Liver (tissue), 9 donors: Measurements from ENCODE around the gene CLMN. TPM values are rescaled to one million over a fixed set of nuclear protein-coding genes. Genes with fewer than 3 reads are reported as not detected.

Experiments used
- DNase-seq: peaks from one replicate; pipeline ENCODE4 v3.0.0-alpha.2; 2017; ENCODE audit warnings: low spot score
- H3K27ac ChIP-seq, 2 donors: one replicate each; pipeline ENCODE4 v1.7.0; 2013; ENCODE audit warnings: inconsistent platforms in 2 of 2, low read length in 2 of 2, control low read depth in 1 of 2, low read depth in 1 of 2, mild to moderate bottlenecking in 1 of 2
- H3K27me3 ChIP-seq, 4 donors: one replicate each; pipeline versions ENCODE4 v1.6.1 to v1.7.0; 2013; ENCODE audit warnings: low read length in 3 of 4, inconsistent platforms in 1 of 4, mild to moderate bottlenecking in 1 of 4, moderate library complexity in 1 of 4; ENCODE audit not compliant: control insufficient read depth in 4 of 4, insufficient read depth in 4 of 4
- H3K36me3 ChIP-seq, 4 donors: one replicate each; pipeline versions ENCODE4 v1.6.1 to v1.7.0; 2013; ENCODE audit warnings: low read length in 3 of 4, mild to moderate bottlenecking in 3 of 4, low read depth in 1 of 4, moderate library complexity in 1 of 4; ENCODE audit not compliant: control insufficient read depth in 4 of 4, insufficient read depth in 3 of 4
- H3K4me1 ChIP-seq, 4 donors: one replicate each; pipeline versions ENCODE4 v1.6.1 to v1.7.0; 2013; ENCODE audit warnings: low read length in 3 of 4, mild to moderate bottlenecking in 3 of 4, moderate library complexity in 1 of 4; ENCODE audit not compliant: control insufficient read depth in 4 of 4, insufficient read depth in 4 of 4
- H3K4me3 ChIP-seq, 3 donors: one replicate each; pipeline versions ENCODE4 v1.6.1 to v1.7.0; 2013; ENCODE audit warnings: low read length in 3 of 3, control low read depth in 1 of 3, low read depth in 1 of 3, mild to moderate bottlenecking in 1 of 3
- H3K9ac ChIP-seq, 2 donors: one replicate each; pipeline ENCODE4 v1.7.0; 2013; ENCODE audit warnings: low read length in 2 of 2, mild to moderate bottlenecking in 2 of 2, moderate library complexity in 2 of 2, control low read depth in 1 of 2, low read depth in 1 of 2
- H3K9me3 ChIP-seq, 4 donors: one replicate each; pipeline versions ENCODE4 v1.6.1 to v1.7.0; 2013; ENCODE audit warnings: low read length in 3 of 4; ENCODE audit not compliant: control insufficient read depth in 4 of 4
- ATF3 ChIP-seq: IDR thresholded peaks from 2 replicates; pipeline ENCODE4 v1.6.1; 2016; ENCODE audit warnings: antibody characterized with exemption
- CTCF ChIP-seq: fragments of 150-350 bp; IDR thresholded peaks from 2 replicates; pipeline ENCODE4 v1.5.1; 2017; ENCODE audit warnings: improper control_type of control experiment, low read depth, low read length; ENCODE audit not compliant: missing input control
- EGR1 ChIP-seq, 2 donors: IDR thresholded peaks; 2 replicates each; pipeline ENCODE4 v1.6.1; 2016 to 2018; ENCODE audit warnings: antibody characterized with exemption in 2 of 2, low read depth in 2 of 2
- FOXA1 ChIP-seq: IDR thresholded peaks from 2 replicates; pipeline ENCODE4 v1.6.1; 2016; ENCODE audit warnings: antibody characterized with exemption
- FOXA2 ChIP-seq: IDR thresholded peaks from 2 replicates; pipeline ENCODE4 v1.6.1; 2016; ENCODE audit warnings: antibody characterized with exemption
- GABPA ChIP-seq, 2 donors: IDR thresholded peaks in 1 of 2; conservative IDR thresholded peaks in 1 of 2; 2 replicates each; pipeline ENCODE4 v1.6.1; 2016; ENCODE audit warnings: antibody characterized with exemption in 2 of 2, mild to moderate bottlenecking in 1 of 2, moderate library complexity in 1 of 2
- HNF4A ChIP-seq, 2 donors: conservative IDR thresholded peaks; 2 replicates each; pipeline ENCODE4 v1.6.1; 2016; ENCODE audit warnings: antibody characterized with exemption in 2 of 2, mild to moderate bottlenecking in 2 of 2
- HNF4G ChIP-seq: IDR thresholded peaks from 2 replicates; pipeline ENCODE4 v1.6.1; 2016; ENCODE audit warnings: antibody characterized with exemption
- JUND ChIP-seq, 2 donors: IDR thresholded peaks; 2 replicates each; pipeline ENCODE4 v1.6.1; 2016; ENCODE audit warnings: antibody characterized with exemption in 2 of 2
- MAX ChIP-seq: IDR thresholded peaks from 2 replicates; pipeline ENCODE4 v1.6.1; 2016; ENCODE audit warnings: antibody characterized with exemption
- NR2F2 ChIP-seq: IDR thresholded peaks from 2 replicates; pipeline ENCODE4 v1.6.1; 2016; ENCODE audit warnings: antibody characterized with exemption
- RAD21 ChIP-seq, 2 donors: IDR thresholded peaks; 2 replicates each; pipeline ENCODE4 v1.6.1; 2016; ENCODE audit warnings: antibody characterized with exemption in 2 of 2, mild to moderate bottlenecking in 2 of 2
- REST ChIP-seq: IDR thresholded peaks from 2 replicates; pipeline ENCODE4 v1.6.1; 2016; ENCODE audit warnings: antibody characterized with exemption, mild to moderate bottlenecking
- RXRA ChIP-seq, 2 donors: IDR thresholded peaks; 2 replicates each; pipeline ENCODE4 v1.6.1; 2017 to 2018; ENCODE audit warnings: antibody characterized with exemption in 2 of 2, mild to moderate bottlenecking in 1 of 2
- SP1 ChIP-seq: IDR thresholded peaks from 2 replicates; pipeline ENCODE4 v1.6.1; 2018; ENCODE audit warnings: antibody characterized with exemption, mild to moderate bottlenecking
- TAF1 ChIP-seq: conservative IDR thresholded peaks from 2 replicates; pipeline ENCODE4 v1.6.1; 2016; ENCODE audit warnings: antibody characterized with exemption, mild to moderate bottlenecking
- YY1 ChIP-seq: IDR thresholded peaks from 2 replicates; pipeline ENCODE4 v1.6.1; 2016; ENCODE audit warnings: antibody characterized with exemption, mild to moderate bottlenecking
- ZBTB33 ChIP-seq: IDR thresholded peaks from 2 replicates; pipeline ENCODE4 v1.6.1; 2016; ENCODE audit warnings: antibody characterized with exemption
- WGBS: extraction: QIAGEN DNeasy Blood & Tissue Kit; methylation state at CpG from one replicate; pipeline ENCODE4 v1.1.7; 2013; 5-methylcytosine and 5-hydroxymethylcytosine counted together
- polyA plus RNA-seq, 2 donors: library from polyadenylated mRNA; stranded (reverse) in 1 of 2; unstranded in 1 of 2; fragments of 200-250 nt in 1 of 2; fragments of >200 nt in 1 of 2; fragmentation: Nextera tagmentation in 1 of 2; extraction: Ambion mirVana in 1 of 2; gene quantifications; one replicate each; pipeline versions ENCODE4 v1.2.1 to v1.2.3, GENCODE V29; 2013 to 2015
- total RNA-seq, 2 donors: library from RNA; depleted of rRNA; stranded (reverse); fragments of >200 nt; gene quantifications; one replicate each; pipeline ENCODE4 v1.2.3, GENCODE V29; 2014
- donor health status: healthy.
- donor health status: healthy.
- donor health status: healthy.
- donor health status: healthy.
- donor health status: healthy.

The CLMN gene
- total and polyA plus RNA-seq, 4 donors: 6.0 to 41.1 (median 24.1) TPM

GRCh38 chr14:95193081-95193480, 126.6 kb downstream of the CLMN start:
- WGBS: 85% methylated on average over 6 of the region's 6 CpGs
- Histone ChIP-seq H3K4me1 (no peaks in the 10 kb centered on the region), H3K36me3 (peaks cover 0 to 16% (median 5%) of the 10 kb centered on the region in 4 donors), H3K27ac (no peak overlapping the region), H3K9ac (no peak overlapping the region), H3K9me3 (no peaks in the 10 kb centered on the region), H3K4me3 (no peak overlapping the region), H3K27me3 (no peaks in the 10 kb centered on the region)
- TF ChIP-seq CTCF: no peak
- no peak for TF ChIP-seq FOXA2
- TF ChIP-seq GABPA (IDR thresholded peaks at IDR 0.05 in 1 of 2, conservative IDR thresholded peaks at IDR 0.05 in 1 of 2): no peak
- TF ChIP-seq ATF3: no peak
- TF ChIP-seq HNF4A (conservative IDR thresholded peaks at IDR 0.05): no peak
- no peak for TF ChIP-seq FOXA1
- TF ChIP-seq TAF1: no peak
- TF ChIP-seq RAD21 (IDR thresholded peaks at IDR 0.05): no peak
- no peak for TF ChIP-seq YY1
- no peak for DNase-seq

- no peaks in the 10 kb centered on the region for H3K4me1 ChIP-seq
- TF ChIP-seq CTCF (no peak), HNF4G (no peak), ATF3 (no peak), RAD21 (IDR thresholded peaks at IDR 0.05) (no peak), ZBTB33 (no peak), TAF1 (no peak), FOXA2 (no peak), HNF4A (conservative IDR thresholded peaks at IDR 0.05) (no peak), SP1 (no peak), EGR1 (IDR thresholded peaks at IDR 0.05; ENCODE audit: low read depth in 2 of 2) (no peak), MAX (no peak), YY1 (no peak), RXRA (IDR thresholded peaks at IDR 0.05) (no peak), FOXA1 (no peak), GABPA (IDR thresholded peaks at IDR 0.05 in 1 of 2, conservative IDR thresholded peaks at IDR 0.05 in 1 of 2) (no peak), NR2F2 (no peak), JUND (IDR thresholded peaks at IDR 0.05) (no peak), REST (no peak)
- 97% methylated on average over 6 of the region's 6 CpGs for WGBS
- no peak overlapping the region for H3K4me3 ChIP-seq
- H3K9me3 ChIP-seq: no peaks in the 10 kb centered on the region
- H3K27ac ChIP-seq: no peak overlapping the region
- H3K9ac ChIP-seq: no peak overlapping the region
- H3K36me3 ChIP-seq: peaks cover 0 to 16% (median 5%) of the 10 kb centered on the region in 4 donors
- no peaks in the 10 kb centered on the region for H3K27me3 ChIP-seq
- DNase-seq: no peak
Observed at GRCh38 chr14:95192311-95192710, 127.4 kb downstream of the CLMN start.
